Heart left ventricle (tissue), 13 donors: Measurements from ENCODE around the gene NDRG4.
"Not testable (repeated sequence)": the region's sequence is repeated elsewhere in the genome, so short reads cannot be mapped to it uniquely, and the experiment has no call there.

Experiments used
- CTCF ChIP-seq, 12 donors: fragments of 200-600 bp; sonication (generic) in 4 of 12; IDR thresholded peaks; one replicate each; pipeline versions ENCODE4 v1.5.0 to v1.8.0; 2018 to 2022; ENCODE audit warnings: antibody characterized with exemption in 12 of 12, mild to moderate bottlenecking in 5 of 12
- POLR2A ChIP-seq, 2 donors: fragments of 450-650 bp; IDR thresholded peaks; one replicate each; pipeline ENCODE4 v1.6.1; 2017; ENCODE audit warnings: antibody characterized with exemption in 2 of 2, mild to moderate bottlenecking in 2 of 2, moderate library complexity in 2 of 2
- donor health status: ischemic (EF 13 %, LVEDD 7.1; RV severe dilation, severe dysfunction).
- donor health status: DM: no; HTN: yes; CAD: no.
- donor health status: DM: no; HTN: no; CAD: no.
- donor health status: ischemic (EF 25% LVEDD 6.9; RV normal size, moderate dysfunction).
- donor health status: ischemic (EF 25% LVEDD 5.7; RV mildly dilated, moderate dysfunction).
- donor health status: ischemic (EF 35%, LVEDD 5.7; RV mildly dilated, moderate dysfunction).
- donor health status: nonischemic (EF 11% LVEDD 7.7; RV severe dilation, severe dysfunction).
- donor health status: DM: yes; HTN: yes; CAD: no.
- donor health status: PGD.
- donor health status: ischemic (EF 29% LVEDD 5.4; RV normal size, mild dysfunction).
- donor health status: nonischemic (EF 23%, LVEDD 6.1; RV moderate dilation, normal function).

GRCh38 chr16:58490539-58490938, 9.4 kb upstream of the NDRG4 start:
- TF ChIP-seq CTCF, POLR2A (IDR thresholded peaks at IDR 0.05): not testable (repeated sequence)
